K562 (cell line): ENCODE measurements around the gene MRM2.

Experiments used
- BHLHE40 ChIP-seq: IDR thresholded peaks from 2 replicates; pipeline ENCODE4 v1.6.1; 2011; ENCODE audit warnings: low read length, improper control_type of control experiment
- CHD2 ChIP-seq: IDR thresholded peaks from 2 replicates; pipeline ENCODE4 v1.6.1; 2011; ENCODE audit warnings: low read depth, low read length
- CREM ChIP-seq: IDR thresholded peaks from 2 replicates; pipeline ENCODE4 v1.6.1; 2014; ENCODE audit warnings: antibody characterized with exemption, low read depth
- HDGF ChIP-seq: fragments of 450-650 bp; IDR thresholded peaks from 2 replicates; pipeline ENCODE4 v1.6.1; 2016
- HNRNPK ChIP-seq: fragments of 200-400 bp; formaldehyde crosslinking; IDR thresholded peaks from one replicate; pipeline ENCODE4 v1.6.1; 2018; ENCODE audit warnings: mild to moderate bottlenecking, low read depth, low read length; ENCODE audit not compliant: poor library complexity, severe bottlenecking
- JUN ChIP-seq, 2 experiments: sonication (generic) in 1 of 2; formaldehyde crosslinking in 1 of 2; IDR thresholded peaks; 2 replicates each; pipeline versions ENCODE4 v1.6.1 to v1.8.0; 2012 to 2022; ENCODE audit warnings: borderline replicate concordance in 2 of 2, mild to moderate bottlenecking in 2 of 2, improper control_type of control experiment in 1 of 2, low read depth in 1 of 2, low read length in 1 of 2, missing genetic modification reagents in 1 of 2
- NR4A1 ChIP-seq, 2 experiments: fragments of 250-450 bp in 1 of 2; fragments of 450-650 bp in 1 of 2; sonication (Bioruptor Pico) in 1 of 2; IDR thresholded peaks; 2 replicates each; pipeline versions ENCODE4 v1.4.0 to v1.6.1; 2016 to 2020; ENCODE audit warnings: mild to moderate bottlenecking in 2 of 2, missing compliant biosample characterization in 1 of 2, missing genetic modification characterization in 1 of 2, moderate library complexity in 1 of 2
- SP1 ChIP-seq: sonication (generic); formaldehyde crosslinking; IDR thresholded peaks from 2 replicates; pipeline ENCODE4 v1.8.1; 2022; ENCODE audit warnings: mild to moderate bottlenecking, missing genetic modification reagents
- TCF7L2 ChIP-seq: fragments of 150-350 bp; IDR thresholded peaks from 2 replicates; pipeline ENCODE4 v1.6.1; 2016; ENCODE audit warnings: low read depth, mild to moderate bottlenecking, low read length, moderate library complexity
- ZNF23 ChIP-seq: fragments of 250-450 bp; sonication (Bioruptor Pico); IDR thresholded peaks from 2 replicates; pipeline ENCODE4 v1.4.0; 2020; ENCODE audit warnings: mild to moderate bottlenecking
- TF ChIP-seq, protein P1 (sequence below), 3 experiments: IDR thresholded peaks in 2 of 3; conservative IDR thresholded peaks in 1 of 3; 2 replicates each; pipeline ENCODE4 v1.5.1; 2011 to 2012; ENCODE audit warnings: low read length in 3 of 3, mild to moderate bottlenecking in 3 of 3, control low read depth in 2 of 3, improper control_type of control experiment in 1 of 3, inconsistent platforms in 1 of 3, low read depth in 1 of 3, mixed read lengths in 1 of 3, moderate library complexity in 1 of 3; ENCODE audit not compliant: insufficient read depth in 2 of 3
- TF ChIP-seq, protein P2 (sequence below): sonication (generic); formaldehyde crosslinking; IDR thresholded peaks from 2 replicates; pipeline ENCODE4 v1.8.1; 2023; ENCODE audit warnings: mild to moderate bottlenecking, missing genetic modification reagents, moderate library complexity
- TF ChIP-seq, protein P3 (sequence below): sonication (generic); formaldehyde crosslinking; IDR thresholded peaks from 2 replicates; pipeline ENCODE4 v1.8.0; 2022; ENCODE audit warnings: mild to moderate bottlenecking, missing genetic modification reagents
- TF ChIP-seq, protein P4 (sequence below): fragments of 250-450 bp; sonication (Bioruptor Pico); IDR thresholded peaks from 2 replicates; pipeline ENCODE4 v1.9.0; 2021; ENCODE audit warnings: mild to moderate bottlenecking

DNA sequence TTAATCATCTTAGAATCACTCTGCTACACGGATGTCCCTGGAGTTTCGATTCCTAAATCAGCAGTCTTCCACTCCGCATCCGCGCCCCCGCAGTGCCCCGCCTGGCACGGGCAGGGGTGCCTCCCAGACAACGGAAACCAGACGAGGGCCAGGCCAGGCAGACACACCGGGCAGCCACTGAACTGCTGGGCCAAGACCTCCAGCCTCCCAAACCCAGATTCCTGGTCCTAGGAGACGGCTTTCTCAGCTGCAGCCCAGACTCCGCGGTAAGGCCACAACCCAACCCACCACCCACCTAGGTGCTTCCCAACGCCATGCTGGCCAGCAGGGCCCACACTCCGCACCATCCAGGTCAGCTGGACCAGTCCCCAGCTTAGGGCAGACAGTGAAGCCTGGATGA, 42.5 kb downstream of the MRM2 start:
- no peak for TF ChIP-seq BHLHE40
- TF ChIP-seq, protein P1, sequence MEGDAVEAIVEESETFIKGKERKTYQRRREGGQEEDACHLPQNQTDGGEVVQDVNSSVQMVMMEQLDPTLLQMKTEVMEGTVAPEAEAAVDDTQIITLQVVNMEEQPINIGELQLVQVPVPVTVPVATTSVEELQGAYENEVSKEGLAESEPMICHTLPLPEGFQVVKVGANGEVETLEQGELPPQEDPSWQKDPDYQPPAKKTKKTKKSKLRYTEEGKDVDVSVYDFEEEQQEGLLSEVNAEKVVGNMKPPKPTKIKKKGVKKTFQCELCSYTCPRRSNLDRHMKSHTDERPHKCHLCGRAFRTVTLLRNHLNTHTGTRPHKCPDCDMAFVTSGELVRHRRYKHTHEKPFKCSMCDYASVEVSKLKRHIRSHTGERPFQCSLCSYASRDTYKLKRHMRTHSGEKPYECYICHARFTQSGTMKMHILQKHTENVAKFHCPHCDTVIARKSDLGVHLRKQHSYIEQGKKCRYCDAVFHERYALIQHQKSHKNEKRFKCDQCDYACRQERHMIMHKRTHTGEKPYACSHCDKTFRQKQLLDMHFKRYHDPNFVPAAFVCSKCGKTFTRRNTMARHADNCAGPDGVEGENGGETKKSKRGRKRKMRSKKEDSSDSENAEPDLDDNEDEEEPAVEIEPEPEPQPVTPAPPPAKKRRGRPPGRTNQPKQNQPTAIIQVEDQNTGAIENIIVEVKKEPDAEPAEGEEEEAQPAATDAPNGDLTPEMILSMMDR (IDR thresholded peaks at IDR 0.05 in 2 of 3, conservative IDR thresholded peaks at IDR 0.05 in 1 of 3; ENCODE audit: insufficient read depth in 2 of 3, low read depth in 1 of 3, low read length in 3 of 3) = no peak
- TF ChIP-seq, protein P2, sequence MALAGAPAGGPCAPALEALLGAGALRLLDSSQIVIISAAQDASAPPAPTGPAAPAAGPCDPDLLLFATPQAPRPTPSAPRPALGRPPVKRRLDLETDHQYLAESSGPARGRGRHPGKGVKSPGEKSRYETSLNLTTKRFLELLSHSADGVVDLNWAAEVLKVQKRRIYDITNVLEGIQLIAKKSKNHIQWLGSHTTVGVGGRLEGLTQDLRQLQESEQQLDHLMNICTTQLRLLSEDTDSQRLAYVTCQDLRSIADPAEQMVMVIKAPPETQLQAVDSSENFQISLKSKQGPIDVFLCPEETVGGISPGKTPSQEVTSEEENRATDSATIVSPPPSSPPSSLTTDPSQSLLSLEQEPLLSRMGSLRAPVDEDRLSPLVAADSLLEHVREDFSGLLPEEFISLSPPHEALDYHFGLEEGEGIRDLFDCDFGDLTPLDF (CRISPR knock-in tag) = no peak
- no peak for TF ChIP-seq NR4A1 (CRISPR knock-in tag; IDR thresholded peaks at IDR 0.05)
- no peak for TF ChIP-seq NR4A1 (tag; IDR thresholded peaks at IDR 0.05)
- TF ChIP-seq TCF7L2 = no peak
- TF ChIP-seq HDGF = no peak
- no peak for TF ChIP-seq ZNF23
- no peak for TF ChIP-seq CHD2
- no peak for TF ChIP-seq CREM
- TF ChIP-seq JUN (IDR thresholded peaks at IDR 0.05; ENCODE audit: borderline replicate concordance, low read depth, low read length) = no peak
- TF ChIP-seq JUN (CRISPR knock-in tag; IDR thresholded peaks at IDR 0.05; ENCODE audit: borderline replicate concordance) = no peak
- TF ChIP-seq, protein P3, sequence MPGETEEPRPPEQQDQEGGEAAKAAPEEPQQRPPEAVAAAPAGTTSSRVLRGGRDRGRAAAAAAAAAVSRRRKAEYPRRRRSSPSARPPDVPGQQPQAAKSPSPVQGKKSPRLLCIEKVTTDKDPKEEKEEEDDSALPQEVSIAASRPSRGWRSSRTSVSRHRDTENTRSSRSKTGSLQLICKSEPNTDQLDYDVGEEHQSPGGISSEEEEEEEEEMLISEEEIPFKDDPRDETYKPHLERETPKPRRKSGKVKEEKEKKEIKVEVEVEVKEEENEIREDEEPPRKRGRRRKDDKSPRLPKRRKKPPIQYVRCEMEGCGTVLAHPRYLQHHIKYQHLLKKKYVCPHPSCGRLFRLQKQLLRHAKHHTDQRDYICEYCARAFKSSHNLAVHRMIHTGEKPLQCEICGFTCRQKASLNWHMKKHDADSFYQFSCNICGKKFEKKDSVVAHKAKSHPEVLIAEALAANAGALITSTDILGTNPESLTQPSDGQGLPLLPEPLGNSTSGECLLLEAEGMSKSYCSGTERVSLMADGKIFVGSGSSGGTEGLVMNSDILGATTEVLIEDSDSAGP (CRISPR knock-in tag) = no peak
- TF ChIP-seq, protein P4, sequence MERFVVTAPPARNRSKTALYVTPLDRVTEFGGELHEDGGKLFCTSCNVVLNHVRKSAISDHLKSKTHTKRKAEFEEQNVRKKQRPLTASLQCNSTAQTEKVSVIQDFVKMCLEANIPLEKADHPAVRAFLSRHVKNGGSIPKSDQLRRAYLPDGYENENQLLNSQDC (CRISPR knock-in tag) = no peak
- no peak for TF ChIP-seq SP1
- TF ChIP-seq HNRNPK = no peak
